Suppressor macrophage (primary cell): ENCODE measurements around the gene RFTN1.

Experiments
- DNase-seq, 4 experiments: peaks; one replicate each; pipeline ENCODE4 v3.0.0-alpha.2; 2020 to 2022

The RFTN1 gene

DNA sequence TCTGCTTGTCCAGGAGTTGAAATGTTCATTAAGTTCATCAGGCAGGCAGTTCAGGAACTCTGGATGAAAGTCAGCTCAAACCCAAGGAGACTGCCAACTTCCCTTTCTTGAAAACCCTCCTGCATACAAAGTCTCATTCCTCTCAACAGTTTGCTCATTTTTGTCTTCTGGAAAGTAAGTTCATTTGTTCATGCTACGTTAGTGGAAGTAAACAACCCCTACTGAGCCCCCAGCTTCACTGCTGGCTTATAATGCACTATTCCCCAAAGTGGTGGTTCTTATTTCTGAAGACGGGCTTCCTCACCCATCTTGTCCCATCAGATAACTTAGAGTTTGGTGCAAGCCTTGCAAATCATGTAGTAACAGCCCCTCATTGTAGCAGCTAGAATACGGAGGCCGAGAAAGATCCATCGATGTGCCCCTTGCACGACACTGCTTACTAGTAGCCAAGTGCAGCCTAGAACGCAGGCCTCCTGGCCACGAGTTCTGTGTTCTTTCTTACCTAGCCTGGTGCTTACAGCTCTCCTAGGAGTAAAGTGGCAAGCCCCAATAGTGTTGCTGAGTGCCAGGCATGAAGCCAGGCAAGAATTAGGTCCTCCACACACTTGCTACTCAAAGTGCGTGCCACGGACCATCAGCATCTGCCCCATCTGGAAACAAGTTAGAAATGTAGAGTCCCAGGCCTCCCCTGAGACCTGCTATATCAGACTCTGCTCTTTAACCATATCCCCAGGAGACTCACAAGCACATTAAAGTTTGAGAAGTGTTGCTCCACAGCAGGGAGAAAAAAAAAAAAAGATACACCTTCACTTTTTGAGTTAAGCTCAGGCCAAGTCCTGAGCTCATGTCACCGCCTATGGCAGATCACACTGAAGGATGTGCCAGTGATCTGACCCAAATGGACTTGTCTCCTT lies 82.5 kb downstream of the RFTN1 start:
- DNase-seq = no peak

DNA sequence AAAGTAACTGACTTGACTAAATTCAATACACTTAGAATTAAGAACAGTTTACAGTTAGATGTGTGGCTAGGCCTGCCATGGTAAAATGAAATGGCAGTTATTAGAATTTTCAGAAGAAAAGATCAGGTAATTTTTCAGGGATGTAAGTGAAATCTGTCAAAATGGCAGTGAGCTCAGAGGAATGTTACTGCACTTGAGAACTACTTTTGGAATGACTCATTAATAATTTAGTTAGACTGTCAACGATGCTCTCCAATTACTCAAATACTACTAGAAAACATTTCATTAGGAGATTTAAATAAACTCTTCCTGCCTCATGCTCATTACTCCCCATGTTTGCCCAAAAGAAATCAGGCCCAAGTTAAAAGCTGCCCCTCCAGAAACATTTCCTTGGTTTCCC lies 84.4 kb downstream of the RFTN1 start:
- DNase-seq = no peak

DNA sequence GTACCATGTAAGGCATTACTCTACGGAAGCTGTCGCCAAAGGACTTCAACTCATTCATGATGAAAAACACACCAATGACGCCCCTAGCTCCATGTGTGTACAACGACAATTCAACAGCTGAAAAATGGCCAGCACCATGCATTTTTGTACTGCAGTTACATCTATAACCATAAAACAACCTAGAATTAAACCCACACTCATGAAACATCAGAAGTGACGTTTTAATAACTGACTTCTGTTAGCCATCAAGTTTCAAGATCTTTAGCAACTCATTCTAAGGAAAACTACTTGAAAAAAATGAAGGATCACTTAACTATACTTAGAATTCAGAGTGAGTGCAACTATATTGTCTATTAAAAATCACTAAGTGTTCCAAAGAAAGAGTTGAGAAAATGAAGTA lies 84.9 kb downstream of the RFTN1 start:
- DNase-seq = no peak

DNA sequence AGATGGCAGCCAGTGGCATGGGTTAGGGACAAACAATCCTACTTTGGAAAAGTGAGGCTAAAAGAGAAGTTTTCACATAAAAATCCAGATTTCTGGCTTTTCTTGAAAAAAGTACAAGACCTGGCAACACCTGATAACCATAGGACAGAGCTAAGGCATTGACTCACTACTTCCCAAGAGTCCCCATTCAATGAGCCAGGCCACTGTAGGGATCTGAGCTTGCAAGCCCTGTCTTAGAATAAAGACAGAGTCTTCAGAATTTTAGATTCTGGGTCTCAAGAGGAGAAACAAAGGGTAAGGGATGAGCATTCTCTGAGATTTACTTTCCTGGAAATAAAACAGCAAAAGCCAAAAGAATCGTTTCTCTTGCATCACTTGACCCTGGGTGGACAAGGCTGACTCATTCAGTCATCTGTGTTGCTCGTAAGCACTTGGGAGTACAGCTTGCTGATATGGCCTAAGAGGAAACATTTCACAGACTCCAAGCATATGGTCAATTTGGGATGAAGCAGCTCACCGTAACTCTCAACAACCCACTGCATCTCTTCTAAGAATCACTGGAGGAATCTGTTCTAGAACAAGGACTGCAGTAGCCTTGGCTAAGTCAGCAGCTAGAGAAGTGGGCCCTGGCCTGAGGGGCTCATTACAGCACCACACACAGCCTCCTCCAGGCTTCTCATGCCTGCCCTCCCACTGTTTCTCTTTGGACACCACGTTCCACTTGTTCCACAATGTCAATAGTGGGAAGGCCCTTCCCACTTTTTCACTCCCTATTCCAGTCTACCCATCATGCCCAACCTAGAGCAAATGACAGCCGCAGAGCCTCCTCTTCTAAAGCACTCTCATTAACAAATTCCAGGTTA lies 86.2 kb downstream of the RFTN1 start:
- DNase-seq = peak; percentile 67 to 85 (median 80)

DNA sequence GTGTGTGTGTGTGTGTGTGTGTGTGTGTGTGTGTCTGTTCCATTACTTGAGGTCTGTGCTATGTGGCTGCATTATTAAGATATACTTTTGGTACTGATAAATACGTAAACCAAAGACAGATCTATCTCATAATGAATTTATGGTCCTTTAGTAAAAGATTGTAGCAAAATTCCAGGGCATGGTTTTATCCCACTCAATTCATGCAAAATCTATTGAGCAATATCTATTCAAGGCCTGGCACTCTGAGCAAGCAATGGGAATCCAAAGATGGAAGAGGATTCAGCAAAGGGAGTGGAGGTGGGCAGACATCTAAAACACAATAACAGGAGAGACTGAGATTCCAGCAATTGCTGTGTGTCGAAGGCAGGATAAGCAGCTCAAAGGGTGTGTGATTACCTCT lies 86.8 kb downstream of the RFTN1 start:
- DNase-seq = no peak

DNA sequence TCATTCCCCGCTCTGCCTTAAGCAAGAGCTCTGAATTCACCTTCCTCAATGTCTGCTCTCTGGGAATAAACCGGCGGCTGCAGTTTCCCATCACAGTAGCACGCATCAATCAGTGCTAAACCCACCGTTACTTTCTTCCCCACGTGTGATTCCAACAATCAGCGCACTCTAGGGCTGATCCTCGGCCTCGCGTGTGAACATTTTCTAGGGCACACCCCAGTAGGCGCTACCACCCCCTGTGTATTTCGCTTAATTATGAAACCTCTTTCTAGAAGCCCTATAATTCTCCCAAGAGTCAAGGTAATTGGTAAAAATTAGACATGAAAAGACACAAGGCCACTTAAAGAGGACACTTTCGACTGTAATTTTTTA lies 87.5 kb downstream of the RFTN1 start:
- DNase-seq = no peak

DNA sequence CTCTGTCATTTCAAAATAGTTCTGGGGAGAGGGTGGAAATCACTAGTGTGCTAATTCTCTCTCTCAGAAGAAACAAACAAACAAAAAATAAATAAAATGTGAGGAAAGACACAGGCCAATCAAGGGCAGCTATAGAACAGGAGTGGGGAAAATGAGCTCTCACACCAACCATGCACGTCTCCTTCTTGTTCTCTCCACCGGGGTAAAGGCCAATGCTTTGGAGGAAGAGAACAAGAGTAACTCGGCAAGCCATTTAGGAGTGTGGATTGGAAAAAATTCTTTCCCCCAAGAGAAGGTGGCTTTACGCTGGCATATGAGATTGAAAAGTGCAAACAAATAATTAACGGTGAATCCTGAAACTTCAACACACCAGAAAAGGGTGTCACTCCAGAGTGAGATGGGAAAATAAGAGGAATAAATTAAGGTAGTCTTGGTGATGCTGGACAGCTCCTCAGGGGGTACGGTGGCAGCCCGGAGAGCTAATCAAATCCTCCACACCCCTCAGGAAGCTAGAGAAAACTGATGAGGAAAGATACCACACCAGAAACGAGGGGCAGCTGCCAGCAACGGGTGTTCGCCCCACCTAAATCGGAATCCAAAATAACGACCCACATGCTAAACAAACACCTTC lies 88.0 kb downstream of the RFTN1 start:
- DNase-seq = no peak

DNA sequence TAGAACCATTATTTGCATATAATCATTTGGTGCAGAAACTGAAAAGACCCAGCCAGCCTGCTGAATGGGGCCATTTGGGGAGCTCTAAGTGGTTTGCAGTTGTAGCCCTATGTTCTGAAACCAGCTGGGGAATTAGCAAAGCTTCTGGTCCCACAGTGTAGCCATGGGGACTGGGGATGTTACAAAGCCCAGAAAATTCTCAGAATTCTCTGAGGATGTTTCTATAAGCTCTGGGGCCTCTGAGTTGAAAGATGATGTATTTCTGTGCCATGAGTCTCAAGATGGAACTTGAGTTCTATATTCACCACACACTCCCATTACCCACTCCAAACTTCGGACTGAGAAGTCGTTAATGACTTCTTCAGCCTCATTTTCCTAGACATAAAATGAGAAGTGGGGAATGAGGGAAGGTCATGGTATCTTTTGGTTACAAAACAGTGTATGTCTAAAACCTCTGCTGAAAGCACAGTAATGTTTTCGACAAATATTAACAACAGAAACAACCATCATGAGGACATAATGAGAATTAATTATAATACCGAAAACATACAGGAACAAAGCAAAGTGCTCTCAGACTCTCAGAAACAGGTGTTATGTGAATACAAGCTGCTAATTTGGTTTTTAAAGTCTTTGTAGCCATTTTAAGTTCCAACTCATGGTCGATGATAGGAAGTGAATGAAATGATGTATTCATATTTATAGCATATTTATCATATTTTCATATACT lies 89.4 kb downstream of the RFTN1 start:
- DNase-seq = no peak

DNA sequence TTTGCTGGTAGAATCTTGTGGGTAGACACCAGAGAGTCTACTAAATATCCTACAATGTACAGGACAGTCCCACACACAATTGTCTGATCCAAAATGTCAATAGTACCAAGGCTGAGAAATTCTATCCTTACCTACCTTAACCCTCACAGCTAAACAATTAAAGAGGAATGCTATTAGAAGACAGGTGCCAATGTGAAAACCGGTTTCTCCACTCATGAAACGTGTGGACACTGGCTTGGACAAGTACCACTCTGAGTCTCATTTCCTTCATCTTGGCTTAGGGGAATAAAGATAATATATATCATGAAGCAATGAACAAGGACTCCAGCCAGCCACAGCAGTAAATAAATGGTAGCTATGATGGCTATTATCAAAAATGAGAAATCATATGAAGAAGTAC lies 90.2 kb downstream of the RFTN1 start:
- DNase-seq = no peak

DNA sequence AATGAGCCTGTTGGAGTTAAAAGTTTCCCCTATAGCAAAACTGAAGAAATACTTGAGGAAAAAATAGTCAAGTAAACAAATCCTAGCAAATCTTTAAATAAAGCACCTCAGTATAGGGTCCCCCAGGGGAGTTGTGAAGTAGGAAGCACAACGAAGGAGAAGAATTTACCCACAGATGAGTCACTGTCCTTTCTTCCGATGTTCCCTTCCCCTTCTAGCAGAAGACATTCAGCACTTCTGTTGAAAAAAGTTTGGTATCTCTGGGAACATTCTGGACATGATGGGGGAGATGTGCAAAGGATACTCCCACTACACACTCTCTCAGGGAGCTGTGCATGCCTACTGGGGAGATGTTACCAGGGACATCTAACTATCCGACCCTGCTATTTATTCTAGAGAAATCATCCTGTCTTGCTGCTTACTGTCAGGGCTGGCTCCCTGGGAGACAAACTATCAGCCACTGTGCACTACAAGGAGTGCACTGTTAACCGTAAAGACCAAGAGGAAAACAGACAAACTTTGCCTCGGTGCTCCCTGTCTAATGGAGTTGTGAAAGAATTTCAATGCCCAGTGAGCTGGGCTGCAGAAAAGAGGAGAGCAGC lies 93.8 kb downstream of the RFTN1 start:
- peak in 3 of 4 experiments; percentile 36 to 46 (median 41) for DNase-seq

DNA sequence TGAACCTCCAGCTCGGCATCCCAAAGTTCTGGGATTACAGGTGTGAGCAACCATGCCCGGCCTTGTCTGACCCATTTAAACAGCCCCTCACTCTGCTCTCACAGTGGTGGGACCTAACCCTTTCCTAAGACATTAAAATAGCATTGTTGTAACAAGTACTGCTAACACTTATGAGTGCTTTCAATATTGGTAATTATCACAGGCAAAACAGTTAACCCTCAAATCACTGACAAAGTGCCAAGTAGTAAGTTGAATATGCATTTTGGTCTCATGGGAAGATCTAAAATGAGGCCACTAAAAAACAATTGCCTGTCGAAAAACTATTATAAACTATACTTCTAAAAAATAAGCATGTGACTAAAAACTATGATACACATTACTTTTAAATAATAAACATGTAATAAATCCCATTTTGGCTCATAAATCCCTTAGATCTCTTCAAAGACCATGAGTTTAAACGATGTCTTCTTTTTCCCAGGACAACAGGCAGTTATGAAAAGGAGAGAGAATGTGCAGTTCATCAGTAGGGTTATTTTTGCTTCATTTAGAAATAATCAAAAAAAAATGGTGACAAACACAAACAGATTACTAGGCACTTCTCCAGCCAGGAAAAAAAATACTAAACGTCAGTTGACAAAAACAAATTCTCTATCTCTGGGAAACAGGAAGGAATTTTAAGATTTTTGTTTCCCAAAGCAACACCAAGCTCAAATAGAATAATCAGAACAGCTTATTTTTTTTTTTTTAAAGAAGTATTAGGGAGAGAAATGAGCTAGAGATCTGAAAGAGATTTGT lies 95.4 kb downstream of the RFTN1 start:
- no peak for DNase-seq

DNA sequence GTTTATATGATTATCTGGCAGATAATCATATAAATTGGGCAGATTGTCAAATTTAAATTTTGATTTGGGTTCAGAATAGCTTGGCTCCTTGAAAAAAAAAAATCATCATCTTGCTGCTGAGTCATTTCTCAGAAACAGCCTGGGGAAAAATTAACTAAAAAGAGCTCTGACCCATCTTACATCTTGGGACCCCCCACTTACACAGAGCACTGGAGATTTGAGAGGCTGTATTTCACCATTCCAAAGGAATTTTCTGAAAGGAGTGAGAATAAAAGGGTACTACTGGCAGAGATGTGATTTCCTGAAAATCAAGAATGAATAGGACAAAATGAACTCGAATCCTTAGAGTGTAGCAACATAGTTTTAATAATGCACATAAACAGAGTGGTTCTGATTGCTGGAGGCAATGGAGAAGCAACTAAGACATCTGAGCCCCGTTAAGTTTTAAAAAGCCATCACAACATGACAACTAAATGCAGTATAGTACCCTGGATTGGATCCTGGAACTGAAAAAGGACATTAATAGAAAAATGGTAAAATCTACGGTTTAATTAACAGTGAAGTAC lies 97.5 kb downstream of the RFTN1 start:
- no peak for DNase-seq

DNA sequence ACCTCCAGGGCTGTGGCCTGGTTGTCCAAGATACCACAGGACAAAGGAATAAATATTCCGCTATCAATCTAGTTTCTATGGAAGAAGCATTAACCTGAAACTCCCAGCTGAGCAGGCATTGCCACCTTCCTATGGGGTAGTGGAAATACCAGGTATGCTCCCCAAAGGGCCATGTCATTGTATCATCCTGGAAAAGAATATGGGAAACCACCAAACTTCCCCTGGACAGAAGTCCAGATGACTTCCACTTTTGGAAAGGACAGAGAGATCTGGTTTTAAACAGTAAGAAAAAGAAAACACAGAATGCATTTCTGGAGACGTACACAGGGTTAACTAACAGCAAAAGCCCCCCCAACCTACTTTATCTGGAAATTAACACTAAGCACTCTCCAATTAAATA lies 100.2 kb downstream of the RFTN1 start:
- DNase-seq = peak in 3 of 4 experiments; percentile 11 to 28 (median 17)

DNA sequence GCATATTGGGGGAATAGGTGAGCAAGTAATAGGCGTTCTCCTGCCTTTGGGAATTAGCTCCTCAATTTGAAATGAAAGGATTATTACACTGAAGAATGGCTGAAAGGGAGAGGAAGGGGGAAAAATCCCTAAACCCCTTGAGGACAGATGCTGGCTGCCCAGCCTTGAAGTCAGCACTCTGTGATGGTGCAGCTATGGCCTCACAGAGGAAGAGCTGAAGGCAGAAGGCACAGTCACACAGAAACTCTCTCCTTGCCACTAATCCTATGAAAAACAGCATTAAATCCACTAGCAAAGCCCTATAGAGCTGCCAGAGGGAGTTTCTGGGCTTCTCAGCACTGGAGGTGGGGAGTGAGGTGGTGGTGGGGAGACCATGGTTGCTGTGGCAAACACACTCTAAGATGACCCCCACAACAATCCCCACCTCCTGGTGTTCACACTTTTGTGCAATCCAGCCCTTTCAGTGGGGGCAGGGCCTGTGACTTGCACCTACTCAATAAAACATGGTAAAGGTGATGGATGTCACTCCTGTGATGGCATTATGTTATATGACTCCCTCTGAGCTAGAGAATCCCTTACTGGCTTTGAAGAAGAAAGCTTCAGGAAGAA lies 101.2 kb downstream of the RFTN1 start:
- peak in 1 of 4 experiments; percentile 14 for DNase-seq

DNA sequence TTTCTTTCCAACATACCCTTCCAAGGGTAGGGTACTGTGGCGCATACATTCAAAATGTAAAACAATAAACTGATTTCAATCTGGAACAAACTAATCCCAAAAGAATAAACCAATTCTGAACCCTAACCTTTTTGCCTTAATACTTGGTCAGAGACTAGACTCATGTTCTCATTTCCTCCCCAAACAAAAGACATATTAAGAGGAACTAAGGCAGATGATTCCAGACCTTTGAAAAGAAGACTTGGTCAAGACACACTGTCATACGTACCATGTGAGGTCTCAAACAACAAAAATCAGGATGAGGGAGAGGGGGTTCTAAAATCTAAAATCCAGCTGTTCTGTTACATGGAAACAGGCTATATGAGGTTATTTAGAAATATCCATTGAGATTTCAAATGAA lies 102.1 kb downstream of the RFTN1 start:
- peak; percentile 42 to 80 (median 60) for DNase-seq

DNA sequence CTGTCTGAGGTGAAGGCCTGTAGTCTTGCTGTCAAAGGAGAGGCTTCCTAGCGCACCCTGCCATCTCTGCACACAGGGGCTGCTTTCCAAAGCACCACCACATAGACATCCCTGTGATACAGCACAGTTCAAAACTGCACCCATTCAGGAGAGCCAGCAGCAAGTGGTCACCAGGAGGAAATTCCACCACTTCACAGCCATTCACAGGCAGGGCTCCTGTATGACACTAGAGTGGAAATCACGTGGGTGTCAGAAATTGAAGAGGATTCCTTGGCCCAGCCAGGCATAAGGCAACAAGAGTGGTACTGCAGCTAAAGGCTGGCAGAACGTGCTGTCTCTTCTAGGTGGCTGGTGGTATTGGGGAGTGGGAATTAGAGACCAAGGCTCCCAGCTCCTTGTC lies 102.8 kb downstream of the RFTN1 start:
- DNase-seq = peak in 3 of 4 experiments; percentile 31 to 47 (median 44)

DNA sequence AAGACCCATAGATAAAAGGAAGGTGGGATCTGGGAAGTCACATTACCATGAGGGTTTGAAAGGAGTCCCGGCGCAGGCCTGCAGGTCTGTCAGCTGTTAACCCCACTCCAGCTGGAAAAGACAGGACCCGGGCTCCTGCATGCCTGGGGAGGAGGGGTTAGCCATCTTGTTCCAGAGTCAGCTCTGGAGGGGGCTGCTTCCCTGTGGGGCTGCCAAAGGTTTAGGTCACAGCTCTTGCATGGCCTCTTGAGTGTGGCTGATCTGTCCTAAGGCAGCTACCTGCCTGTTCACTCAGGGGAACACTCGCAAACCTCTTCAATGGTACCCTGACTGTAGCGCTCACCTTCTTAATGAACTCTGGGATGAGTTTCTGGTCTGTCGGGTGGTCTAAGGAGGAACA lies 104.5 kb downstream of the RFTN1 start:
- DNase-seq = no peak

DNA sequence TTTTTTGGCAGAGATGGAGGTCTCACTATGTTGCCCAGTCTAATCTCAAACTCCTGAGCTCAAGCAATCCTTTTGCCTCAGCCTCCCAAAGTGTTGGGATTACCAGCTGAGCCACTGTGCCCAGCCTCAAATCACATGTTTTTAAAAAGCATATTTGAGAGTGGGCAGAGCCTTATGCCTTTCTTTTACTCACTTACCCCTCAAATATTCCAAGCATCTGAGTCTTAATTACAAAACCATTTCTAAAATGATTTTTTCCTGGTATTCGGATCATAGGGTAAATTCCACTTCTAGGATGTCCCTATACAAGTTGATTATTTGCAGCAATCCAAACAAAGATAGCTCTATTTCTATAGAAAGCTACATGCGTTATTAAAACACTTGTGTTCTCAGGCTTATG lies 106.1 kb downstream of the RFTN1 start:
- DNase-seq = no peak

DNA sequence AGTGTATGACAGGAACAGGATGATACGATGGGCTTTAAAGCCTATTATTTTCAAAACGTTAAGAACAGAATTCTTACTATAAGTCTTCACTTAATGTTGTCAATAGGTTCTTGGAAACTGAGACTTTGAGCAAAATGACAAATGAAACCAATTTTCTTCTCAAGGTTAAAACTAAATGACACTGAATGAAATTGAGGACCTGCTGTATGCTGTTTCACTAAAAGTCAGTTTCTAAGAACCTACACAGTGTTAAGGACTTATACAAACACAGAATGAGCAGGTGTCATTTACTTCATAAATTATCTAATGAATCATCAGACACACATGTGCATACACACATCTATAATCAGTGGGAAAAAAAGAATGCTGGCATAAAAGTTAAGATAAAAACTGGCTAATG lies 106.9 kb downstream of the RFTN1 start:
- DNase-seq = no peak

DNA sequence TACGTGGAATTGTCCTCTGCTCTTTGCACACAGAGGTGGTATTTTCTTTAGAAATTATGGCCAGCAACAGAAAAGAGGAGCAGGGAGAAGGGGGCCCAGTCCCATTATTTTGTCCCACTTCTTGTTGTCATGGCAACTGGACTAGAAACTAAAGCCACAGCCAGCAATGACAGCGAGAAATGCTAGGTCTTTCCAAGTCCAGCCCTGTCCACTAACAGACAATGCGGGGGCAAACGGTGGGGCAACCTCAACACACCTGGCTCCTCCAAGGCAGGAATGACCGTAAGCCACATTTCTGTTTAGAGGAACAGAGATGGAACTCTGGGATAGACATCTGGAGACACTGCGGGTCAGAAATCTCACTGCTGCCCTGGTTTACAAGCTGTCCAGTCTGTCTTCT lies 107.3 kb downstream of the RFTN1 start:
- DNase-seq = no peak
